SJSA1 (cell line): Measurements from ENCODE around the gene ZNF81. TPM values are rescaled to one million over a fixed set of nuclear protein-coding genes. Genes with fewer than 3 reads are reported as not detected.
"Not testable (repeated sequence)": the region's sequence is repeated elsewhere in the genome, so short reads cannot be mapped to it uniquely, and the experiment has no call there.

Experiments
- DNase-seq, 2 experiments: peaks; one replicate each; pipeline ENCODE4 v3.0.0-alpha.2; 2015 to 2020; ENCODE audit warnings: low spot score in 2 of 2, low read depth in 1 of 2
- H3K27ac ChIP-seq: fragments of 250-450 bp; sonication (Bioruptor Pico); 2 replicates; pipeline ENCODE4 v1.5.1; 2020; ENCODE audit warnings: mild to moderate bottlenecking, moderate library complexity
- H3K27me3 ChIP-seq: fragments of 250-450 bp; sonication (Bioruptor Pico); replicated peaks from 2 replicates; pipeline ENCODE4 v1.5.1; 2020; ENCODE audit warnings: mild to moderate bottlenecking, moderate library complexity
- H3K36me3 ChIP-seq: fragments of 250-450 bp; sonication (Bioruptor Pico); 2 replicates; pipeline ENCODE4 v1.5.1; 2020; ENCODE audit warnings: mild to moderate bottlenecking
- H3K4me1 ChIP-seq: fragments of 250-450 bp; sonication (Bioruptor Pico); replicated peaks from 2 replicates; pipeline ENCODE4 v1.6.1; 2021; ENCODE audit warnings: mild to moderate bottlenecking
- H3K4me3 ChIP-seq: fragments of 250-450 bp; sonication (Bioruptor Pico); 2 replicates; pipeline ENCODE4 v1.5.1; 2020; ENCODE audit warnings: mild to moderate bottlenecking
- H3K9me3 ChIP-seq: fragments of 250-450 bp; sonication (Bioruptor Pico); replicated peaks from 2 replicates; pipeline ENCODE4 v1.5.1; 2020; ENCODE audit warnings: mild to moderate bottlenecking
- total RNA-seq: library from RNA; depleted of rRNA; stranded (reverse); fragments of >200 nt; shearing (Covaris generic); gene quantifications from 2 replicates; pipeline ENCODE4 v1.2.3, GENCODE V29; 2014

ZNF81 gene
- total RNA-seq, 1 experiment from 2014 or later: 6.4 TPM

DNA sequence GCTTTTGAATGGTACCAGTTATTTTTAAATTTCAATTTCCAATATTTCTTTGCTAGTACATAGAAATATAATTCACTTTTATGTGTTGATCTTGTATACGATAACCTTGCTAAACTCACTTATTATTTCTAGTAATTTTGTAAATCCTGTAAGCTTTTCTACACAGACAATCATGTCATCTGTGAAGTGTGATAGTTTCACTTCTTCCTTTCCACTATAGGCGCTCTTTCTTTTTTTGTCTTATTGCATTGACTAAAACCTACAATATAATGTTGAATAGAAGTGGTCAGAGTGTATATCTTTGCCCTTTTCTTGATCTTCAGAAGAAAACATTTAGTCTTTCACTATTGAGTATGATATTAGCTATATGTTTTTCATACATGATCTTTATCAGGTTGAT lies 90.5 kb downstream of the ZNF81 start:
- Histone ChIP-seq H3K27me3 (no peaks in the 10 kb centered on the region), H3K4me1 (no peaks in the 10 kb centered on the region), H3K9me3 (no peaks in the 10 kb centered on the region), H3K4me3 (no peak overlapping the region), H3K36me3 (no peaks in the 10 kb centered on the region), H3K27ac (no peak overlapping the region)
- DNase-seq: no peak

DNA sequence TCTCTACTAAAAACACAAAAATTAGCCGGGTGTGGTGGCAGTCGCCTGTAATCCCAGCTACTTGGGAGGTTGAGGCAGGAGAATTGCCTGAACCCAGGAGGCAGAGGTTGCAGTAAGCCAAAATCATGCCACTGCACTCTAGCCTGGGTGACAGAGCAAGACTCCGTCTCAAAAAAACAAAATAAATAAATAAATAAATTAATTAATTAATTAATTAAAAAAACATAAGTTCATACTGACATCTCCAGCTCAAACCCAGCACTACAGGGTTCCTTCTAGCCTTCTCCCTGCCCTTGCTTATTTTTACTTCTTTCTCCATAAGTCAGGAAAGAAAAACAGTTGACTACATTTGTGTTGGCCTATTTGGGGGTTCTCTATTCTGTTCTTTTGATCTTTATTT lies 95.3 kb downstream of the ZNF81 start:
- H3K4me1 ChIP-seq, H3K27ac ChIP-seq, H3K4me3 ChIP-seq, H3K27me3 ChIP-seq, H3K36me3 ChIP-seq, DNase-seq, H3K9me3 ChIP-seq: not testable (repeated sequence)

- H3K27me3 ChIP-seq: no peaks in the 10 kb centered on the region
- H3K4me1 ChIP-seq: no peaks in the 10 kb centered on the region
- H3K9me3 ChIP-seq: no peaks in the 10 kb centered on the region
- no peak overlapping the region for H3K27ac ChIP-seq
- DNase-seq: no peak
- no peaks in the 10 kb centered on the region for H3K36me3 ChIP-seq
- H3K4me3 ChIP-seq: no peak overlapping the region
These were observed 97.2 kb downstream of the ZNF81 start for GRCh38 chrX:47933946-47934345.

- no peaks in the 10 kb centered on the region for H3K9me3 ChIP-seq
- no peaks in the 10 kb centered on the region for H3K36me3 ChIP-seq
- DNase-seq: no peak
- no peak overlapping the region for H3K27ac ChIP-seq
- no peaks in the 10 kb centered on the region for H3K4me1 ChIP-seq
- H3K4me3 ChIP-seq: no peak overlapping the region
- H3K27me3 ChIP-seq: no peaks in the 10 kb centered on the region
These were observed 99.7 kb downstream of the ZNF81 start for GRCh38 chrX:47936224-47936939.

- DNase-seq: no peak
- H3K27me3 ChIP-seq: no peaks in the 10 kb centered on the region
- no peak overlapping the region for H3K27ac ChIP-seq
- no peaks in the 10 kb centered on the region for H3K4me1 ChIP-seq
- no peaks in the 10 kb centered on the region for H3K36me3 ChIP-seq
- no peak overlapping the region for H3K4me3 ChIP-seq
- no peaks in the 10 kb centered on the region for H3K9me3 ChIP-seq
These were observed 100.2 kb downstream of the ZNF81 start for GRCh38 chrX:47936940-47937317.

GRCh38 chrX:47940448-47940847 lies 103.7 kb downstream of the ZNF81 start:
- Histone ChIP-seq H3K36me3 (no peaks in the 10 kb centered on the region), H3K4me1 (no peaks in the 10 kb centered on the region), H3K27me3 (no peaks in the 10 kb centered on the region), H3K9me3 (no peaks in the 10 kb centered on the region), H3K27ac (no peak overlapping the region), H3K4me3 (no peak overlapping the region)
- DNase-seq: no peak

- no peak for DNase-seq
- no peak overlapping the region for H3K27ac ChIP-seq
- no peaks in the 10 kb centered on the region for H3K36me3 ChIP-seq
- no peaks in the 10 kb centered on the region for H3K27me3 ChIP-seq
- no peaks in the 10 kb centered on the region for H3K4me1 ChIP-seq
- H3K9me3 ChIP-seq: no peaks in the 10 kb centered on the region
- no peak overlapping the region for H3K4me3 ChIP-seq
These were observed 104.7 kb downstream of the ZNF81 start for GRCh38 chrX:47941423-47941822.

- H3K27me3 ChIP-seq, H3K9me3 ChIP-seq, H3K4me3 ChIP-seq, H3K4me1 ChIP-seq, H3K36me3 ChIP-seq, H3K27ac ChIP-seq, DNase-seq: not testable (repeated sequence)
These were observed 118.6 kb downstream of the ZNF81 start for GRCh38 chrX:47955295-47955694.

DNA sequence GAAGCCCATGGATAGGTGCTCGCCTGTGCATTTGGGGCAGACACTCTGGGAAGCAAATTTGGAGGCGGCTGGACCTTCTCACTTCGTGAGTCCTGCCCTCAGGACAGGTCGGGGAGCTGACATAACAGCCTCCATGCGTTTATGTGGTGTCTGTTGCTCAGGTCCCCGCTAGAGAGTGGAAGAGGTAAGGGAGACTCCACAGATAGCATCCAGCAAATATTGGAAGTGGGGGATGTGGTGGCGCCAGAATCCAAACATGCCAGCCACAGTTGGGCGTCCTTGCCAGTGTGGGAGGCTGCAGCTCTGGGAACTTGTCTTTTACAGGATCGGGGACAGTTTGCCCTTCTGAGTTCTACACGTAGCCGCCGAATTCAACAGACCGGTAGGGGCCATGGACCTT lies 119.3 kb downstream of the ZNF81 start:
- DNase-seq: no peak
- no peak overlapping the region for H3K4me3 ChIP-seq
- H3K27ac ChIP-seq: no peak overlapping the region
- no peaks in the 10 kb centered on the region for H3K4me1 ChIP-seq
- H3K9me3 ChIP-seq: no peaks in the 10 kb centered on the region
- no peaks in the 10 kb centered on the region for H3K36me3 ChIP-seq
- H3K27me3 ChIP-seq: no peaks in the 10 kb centered on the region

- H3K9me3 ChIP-seq, DNase-seq, H3K4me1 ChIP-seq, H3K36me3 ChIP-seq, H3K27ac ChIP-seq, H3K4me3 ChIP-seq, H3K27me3 ChIP-seq: not testable (repeated sequence)
These were observed 121.5 kb downstream of the ZNF81 start for GRCh38 chrX:47958206-47958605.

GRCh38 chrX:47958761-47959342 lies 122.2 kb downstream of the ZNF81 start:
- DNase-seq: no peak
- Histone ChIP-seq H3K36me3 (no peaks in the 10 kb centered on the region), H3K27ac (no peak overlapping the region), H3K4me1 (no peaks in the 10 kb centered on the region), H3K9me3 (no peaks in the 10 kb centered on the region), H3K27me3 (no peaks in the 10 kb centered on the region), H3K4me3 (no peak overlapping the region)

- no peak for DNase-seq
- no peaks in the 10 kb centered on the region for H3K4me1 ChIP-seq
These were observed 123.7 kb downstream of the ZNF81 start for GRCh38 chrX:47960406-47960805.

GRCh38 chrX:47961830-47962229 lies 125.1 kb downstream of the ZNF81 start:
- H3K4me1 ChIP-seq: not testable (repeated sequence)

More at GRCh38 chrX:47960406-47960805, 123.7 kb downstream of the ZNF81 start:
- H3K36me3 ChIP-seq: no peaks in the 10 kb centered on the region
- no peak overlapping the region for H3K4me3 ChIP-seq
- no peaks in the 10 kb centered on the region for H3K9me3 ChIP-seq
- no peaks in the 10 kb centered on the region for H3K27me3 ChIP-seq
- H3K27ac ChIP-seq: no peak overlapping the region

GRCh38 chrX:47965526-47965925 lies 128.8 kb downstream of the ZNF81 start:
- H3K27ac ChIP-seq, H3K9me3 ChIP-seq, H3K4me1 ChIP-seq, H3K4me3 ChIP-seq, H3K36me3 ChIP-seq, DNase-seq, H3K27me3 ChIP-seq: not testable (repeated sequence)

More at GRCh38 chrX:47961830-47962229, 125.1 kb downstream of the ZNF81 start:
- H3K27me3 ChIP-seq, DNase-seq, H3K9me3 ChIP-seq, H3K36me3 ChIP-seq, H3K27ac ChIP-seq, H3K4me3 ChIP-seq: not testable (repeated sequence)
